Mesendoderm (in vitro differentiated cells): ENCODE measurements around the gene MYL3.

ENCODE experiments used
- DNase-seq: peaks from one replicate; pipeline ENCODE4 v3.0.0; 2013
- H2AK5ac ChIP-seq: 2 replicates; pipeline ENCODE4 v1.6.1; 2013; ENCODE audit warnings: low read length, inconsistent platforms
- H2BK120ac ChIP-seq: 2 replicates; pipeline ENCODE4 v1.6.1; 2013; ENCODE audit warnings: low read depth, mild to moderate bottlenecking, low read length, moderate library complexity, mixed read lengths
- H2BK15ac ChIP-seq: replicated peaks from 2 replicates; pipeline ENCODE4 v1.6.1; 2013; ENCODE audit warnings: low read depth, mild to moderate bottlenecking, moderate library complexity
- H2BK5ac ChIP-seq: 2 replicates; pipeline ENCODE4 v1.6.1; 2013; ENCODE audit warnings: low read length, inconsistent platforms
- H3K18ac ChIP-seq: 2 replicates; pipeline ENCODE4 v1.6.1; 2013; ENCODE audit warnings: mild to moderate bottlenecking, low read length, mixed read lengths
- H3K23ac ChIP-seq: one replicate; pipeline ENCODE4 v1.6.1; 2013; ENCODE audit warnings: low read length
- H3K27ac ChIP-seq: 2 replicates; pipeline ENCODE4 v1.5.1; 2013; ENCODE audit warnings: low read depth, mild to moderate bottlenecking, inconsistent platforms, low read length, moderate library complexity
- H3K27me3 ChIP-seq: 2 replicates; pipeline ENCODE4 v1.6.1; 2013; ENCODE audit warnings: low read length, control low read depth, mild to moderate bottlenecking, inconsistent platforms; ENCODE audit not compliant: insufficient read depth, poor library complexity
- H3K36me3 ChIP-seq: 2 replicates; pipeline ENCODE4 v1.6.1; 2013; ENCODE audit warnings: low read length, inconsistent platforms; ENCODE audit not compliant: control insufficient read depth, insufficient read depth
- H3K4ac ChIP-seq: one replicate; pipeline ENCODE4 v1.6.1; 2013; ENCODE audit warnings: low read depth, mild to moderate bottlenecking, low read length, moderate library complexity
- H3K4me1 ChIP-seq: 2 replicates; pipeline ENCODE4 v1.6.1; 2013; ENCODE audit warnings: low read depth, low read length, inconsistent platforms; ENCODE audit not compliant: control insufficient read depth
- H3K4me2 ChIP-seq: 2 replicates; pipeline ENCODE4 v1.6.1; 2013; ENCODE audit warnings: low read length
- H3K4me3 ChIP-seq: 2 replicates; pipeline ENCODE4 v1.5.1; 2013; ENCODE audit warnings: mild to moderate bottlenecking, low read length
- H3K56ac ChIP-seq: one replicate; pipeline ENCODE4 v1.6.1; 2013; ENCODE audit warnings: low read length
- H3K79me1 ChIP-seq: 2 replicates; pipeline ENCODE4 v1.6.1; 2013; ENCODE audit warnings: low read length, inconsistent platforms
- H3K79me2 ChIP-seq: 2 replicates; pipeline ENCODE4 v1.6.1; 2013; ENCODE audit warnings: mild to moderate bottlenecking, low read length; ENCODE audit not compliant: control insufficient read depth, insufficient read depth
- H3K9ac ChIP-seq: 2 replicates; pipeline ENCODE4 v1.6.1; 2013; ENCODE audit warnings: low read length, inconsistent platforms
- H4K5ac ChIP-seq: one replicate; pipeline ENCODE4 v1.6.1; 2013; ENCODE audit warnings: low read length
- H4K8ac ChIP-seq: one replicate; pipeline ENCODE4 v1.6.1; 2013; ENCODE audit warnings: low read depth, mild to moderate bottlenecking, control low read depth, low read length, moderate library complexity
- WGBS: extraction: QIAGEN DNeasy Blood & Tissue Kit; methylation state at CpG from one replicate; pipeline ENCODE4 v1.1.7; 2013; ENCODE audit warnings: low lambda C conversion rate, missing lambda C conversion rate; ENCODE audit not compliant: insufficient coverage; ENCODE audit errors: extremely low coverage; 5-methylcytosine and 5-hydroxymethylcytosine counted together

The MYL3 gene

DNA sequence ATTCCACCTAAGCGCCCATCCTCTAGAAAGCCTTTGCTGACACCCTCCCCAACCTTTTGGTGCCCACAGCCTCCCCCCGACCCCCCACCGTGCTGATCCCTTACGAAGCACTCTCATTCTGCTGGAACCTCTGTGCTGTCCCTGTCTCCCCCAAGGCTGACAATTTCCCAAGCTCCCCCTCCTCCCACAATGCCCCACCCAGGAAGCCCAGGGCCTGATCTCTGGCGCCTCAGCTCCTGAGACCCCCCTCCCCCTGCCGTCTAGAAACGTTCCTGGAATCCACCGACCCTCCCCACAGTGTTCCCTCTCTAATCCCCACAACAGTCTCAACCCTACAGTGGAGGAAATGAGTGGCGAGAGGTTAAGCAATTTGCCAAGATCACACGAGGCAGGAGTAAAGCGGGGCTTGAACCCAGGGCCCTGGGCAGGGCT lies 18.3 kb downstream of the MYL3 start:
- peak overlapping the region; percentile 15 for H2BK120ac ChIP-seq
- H3K79me2 ChIP-seq, result no peaks in the 10 kb centered on the region
- peaks cover 7% of the 10 kb centered on the region for H3K4me1 ChIP-seq
- whole genome bisulfite sequencing, result no CpG with 5 or more reads among the region's 11 CpGs
- H3K36me3 ChIP-seq, result no peaks in the 10 kb centered on the region
- H2BK5ac ChIP-seq, result peak overlapping the region; percentile 66
- peak overlapping the region; percentile 70 for H3K9ac ChIP-seq
- H3K4me2 ChIP-seq, result peak overlapping the region; percentile 42
- no peak overlapping the region for H4K5ac ChIP-seq
- H3K18ac ChIP-seq, result peak overlapping the region; percentile 77
- no peak overlapping the region for H3K4me3 ChIP-seq
- peak overlapping the region; percentile 86 for H3K56ac ChIP-seq
- no peak overlapping the region for H2AK5ac ChIP-seq
- no peaks in the 10 kb centered on the region for H3K27me3 ChIP-seq
- peak overlapping the region; percentile 43 for H4K8ac ChIP-seq
- H2BK15ac ChIP-seq, result no peak overlapping the region
- H3K4ac ChIP-seq, result peak overlapping the region; percentile 90
- H3K27ac ChIP-seq, result peak overlapping the region; percentile 84
- no peaks in the 10 kb centered on the region for H3K79me1 ChIP-seq
- DNase-seq, result peak; percentile 89
- H3K23ac ChIP-seq, result no peak overlapping the region

DNA sequence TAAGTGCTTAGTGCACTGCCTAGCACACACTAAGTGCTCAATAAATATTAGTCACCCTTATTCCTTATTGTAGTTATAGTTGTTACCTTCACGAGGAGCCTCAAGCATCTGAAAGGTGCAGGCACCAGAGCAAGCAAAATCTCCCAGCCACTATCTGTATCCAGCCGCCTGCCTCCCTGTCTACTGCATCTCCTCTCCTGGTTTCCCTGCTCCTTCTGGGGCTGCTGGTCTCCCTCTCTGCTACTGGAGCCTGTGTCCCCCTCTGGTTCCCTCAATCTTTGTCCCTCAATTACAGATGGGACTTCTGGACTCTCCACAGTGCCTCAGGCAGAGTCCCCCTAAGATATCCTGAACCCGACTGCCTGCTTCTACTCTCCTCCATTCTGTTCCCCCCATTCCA lies 18.8 kb downstream of the MYL3 start:
- H2AK5ac ChIP-seq, result no peak overlapping the region
- H2BK120ac ChIP-seq, result peak overlapping the region; percentile 15
- WGBS, result no CpG with 5 or more reads among the region's 3 CpGs
- H3K4me3 ChIP-seq, result no peak overlapping the region
- peak; percentile 40 for DNase-seq
- no peak overlapping the region for H3K27ac ChIP-seq
- H3K79me1 ChIP-seq, result no peaks in the 10 kb centered on the region
- H3K4ac ChIP-seq, result peak overlapping the region; percentile 64
- no peak overlapping the region for H3K4me2 ChIP-seq
- H3K4me1 ChIP-seq, result peaks cover 7% of the 10 kb centered on the region
- H4K8ac ChIP-seq, result no peak overlapping the region
- no peak overlapping the region for H3K23ac ChIP-seq
- H3K18ac ChIP-seq, result peak overlapping the region; percentile 77
- peak overlapping the region; percentile 86 for H3K56ac ChIP-seq
- no peak overlapping the region for H4K5ac ChIP-seq
- H3K79me2 ChIP-seq, result no peaks in the 10 kb centered on the region
- peak overlapping the region; percentile 29 for H3K9ac ChIP-seq
- H3K36me3 ChIP-seq, result no peaks in the 10 kb centered on the region
- H2BK5ac ChIP-seq, result no peak overlapping the region
- no peak overlapping the region for H2BK15ac ChIP-seq
- no peaks in the 10 kb centered on the region for H3K27me3 ChIP-seq

DNA sequence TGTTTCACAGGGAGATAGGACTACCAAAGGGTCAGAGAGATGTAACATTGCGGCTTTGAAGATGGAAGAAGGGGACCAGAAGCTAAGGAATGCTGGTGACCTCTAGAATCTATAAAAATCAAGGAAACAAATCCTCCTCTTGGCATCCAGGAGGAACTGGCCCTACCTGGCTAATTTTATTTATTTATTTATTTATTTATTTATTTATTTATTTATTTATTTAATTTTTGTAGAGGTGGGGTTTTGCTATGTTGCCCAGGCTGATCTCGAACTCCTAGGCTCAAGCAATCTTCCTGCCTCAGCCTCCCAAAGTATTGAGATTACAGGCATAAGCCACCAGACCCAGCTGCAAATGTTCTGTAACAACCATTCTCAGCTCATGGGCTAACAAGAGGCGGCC lies 19.7 kb downstream of the MYL3 start:
- no peak overlapping the region for H3K4ac ChIP-seq
- H3K4me3 ChIP-seq, result no peak overlapping the region
- no peak overlapping the region for H4K5ac ChIP-seq
- peaks cover 7% of the 10 kb centered on the region for H3K4me1 ChIP-seq
- H2BK15ac ChIP-seq, result no peak overlapping the region
- H2BK120ac ChIP-seq, result no peak overlapping the region
- no peak for DNase-seq
- H3K4me2 ChIP-seq, result no peak overlapping the region
- no peak overlapping the region for H3K23ac ChIP-seq
- no peak overlapping the region for H4K8ac ChIP-seq
- H2AK5ac ChIP-seq, result no peak overlapping the region
- no peaks in the 10 kb centered on the region for H3K79me2 ChIP-seq
- no peak overlapping the region for H3K27ac ChIP-seq
- no peaks in the 10 kb centered on the region for H3K27me3 ChIP-seq
- no peak overlapping the region for H3K9ac ChIP-seq
- no peaks in the 10 kb centered on the region for H3K79me1 ChIP-seq
- no CpG with 5 or more reads among the region's 3 CpGs for WGBS
- H3K56ac ChIP-seq, result no peak overlapping the region
- H2BK5ac ChIP-seq, result no peak overlapping the region
- H3K36me3 ChIP-seq, result no peaks in the 10 kb centered on the region
- H3K18ac ChIP-seq, result no peak overlapping the region

DNA sequence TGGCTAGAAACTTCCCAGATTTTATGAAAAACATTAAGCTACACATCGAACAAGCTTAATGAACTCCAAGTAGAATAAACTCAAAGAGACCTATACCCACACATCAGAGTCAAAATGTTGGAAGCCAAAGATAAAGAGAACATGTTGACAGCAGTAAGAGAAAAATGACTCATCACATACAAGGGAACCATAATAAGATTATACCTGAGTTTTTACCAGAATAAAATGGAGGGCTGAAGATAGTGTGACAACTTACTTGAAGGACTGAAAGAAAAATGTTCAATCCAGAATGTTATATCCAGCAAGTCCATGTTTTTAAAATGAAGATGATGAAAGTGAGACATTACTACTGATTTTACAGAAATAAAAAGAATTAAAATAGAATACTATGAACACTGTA lies 22.8 kb downstream of the MYL3 start:
- H3K18ac ChIP-seq, result no peak overlapping the region
- no CpG with 5 or more reads among the region's 1 CpG for WGBS

DNA sequence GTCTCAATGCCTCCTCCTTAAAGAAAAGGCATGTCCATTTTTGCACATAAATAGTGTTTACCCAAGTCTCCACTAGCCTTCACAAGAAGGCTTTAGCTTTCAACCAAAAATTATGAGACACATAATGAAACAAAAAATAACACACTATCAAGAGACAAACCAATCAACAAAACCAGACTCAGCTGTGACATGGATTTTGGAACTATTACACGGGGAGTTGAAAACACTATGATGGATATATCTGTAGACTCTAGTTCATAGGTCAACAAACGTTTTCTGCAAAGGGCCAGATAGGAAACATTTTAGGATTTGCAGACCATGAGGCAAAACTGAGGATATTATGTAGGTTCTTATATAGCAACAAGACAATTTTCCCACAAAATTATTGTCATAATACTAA lies 24.9 kb downstream of the MYL3 start:
- H3K4me2 ChIP-seq, result no peak overlapping the region
- H3K4me1 ChIP-seq, result no peaks in the 10 kb centered on the region
- no peak overlapping the region for H4K8ac ChIP-seq
- no peak for DNase-seq
- no peaks in the 10 kb centered on the region for H3K27me3 ChIP-seq
- WGBS, result no CpG with 5 or more reads among the region's 2 CpGs
- no peak overlapping the region for H2BK5ac ChIP-seq
- H2BK120ac ChIP-seq, result no peak overlapping the region
- H2BK15ac ChIP-seq, result no peak overlapping the region
- no peak overlapping the region for H3K23ac ChIP-seq
- no peak overlapping the region for H3K27ac ChIP-seq
- H3K4ac ChIP-seq, result no peak overlapping the region
- no peak overlapping the region for H3K4me3 ChIP-seq
- no peak overlapping the region for H3K56ac ChIP-seq
- no peaks in the 10 kb centered on the region for H3K79me1 ChIP-seq
- no peak overlapping the region for H2AK5ac ChIP-seq
- no peak overlapping the region for H3K18ac ChIP-seq
- H4K5ac ChIP-seq, result no peak overlapping the region
- no peaks in the 10 kb centered on the region for H3K36me3 ChIP-seq
- no peak overlapping the region for H3K9ac ChIP-seq
- no peaks in the 10 kb centered on the region for H3K79me2 ChIP-seq

More for the DNA sequence above, 22.8 kb downstream of the MYL3 start:
- Histone ChIP-seq H4K8ac (no peak overlapping the region), H3K4me2 (no peak overlapping the region), H3K27me3 (no peaks in the 10 kb centered on the region), H3K36me3 (no peaks in the 10 kb centered on the region), H2AK5ac (no peak overlapping the region), H3K56ac (no peak overlapping the region), H3K4ac (no peak overlapping the region), H3K4me3 (no peak overlapping the region), H4K5ac (no peak overlapping the region), H2BK120ac (no peak overlapping the region), H2BK5ac (no peak overlapping the region), H3K9ac (no peak overlapping the region), H2BK15ac (no peak overlapping the region), H3K23ac (no peak overlapping the region), H3K79me1 (no peaks in the 10 kb centered on the region), H3K79me2 (no peaks in the 10 kb centered on the region), H3K4me1 (peaks cover 5% of the 10 kb centered on the region), H3K27ac (no peak overlapping the region)
- no peak for DNase-seq

DNA sequence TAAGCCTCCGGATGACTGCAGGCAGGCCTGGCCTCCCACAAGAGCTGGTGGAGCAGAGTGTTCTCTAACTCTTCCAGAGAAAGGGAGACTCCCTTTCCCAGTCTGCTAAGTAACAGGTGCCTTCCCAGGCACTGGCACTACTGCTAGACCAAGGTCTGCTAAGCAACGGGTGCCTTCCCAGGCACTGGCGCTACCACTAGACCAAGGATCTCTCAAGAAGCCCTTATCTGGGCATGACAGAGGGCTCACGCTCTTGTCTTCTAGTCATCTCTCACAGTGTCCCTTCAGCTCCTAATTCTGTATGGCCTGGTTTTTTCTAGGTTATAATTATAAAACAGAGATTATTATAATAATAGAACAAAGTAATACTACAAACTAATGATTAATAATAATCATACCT lies 27.8 kb downstream of the MYL3 start:
- no peak overlapping the region for H2AK5ac ChIP-seq
- H3K4ac ChIP-seq, result no peak overlapping the region
- H3K56ac ChIP-seq, result no peak overlapping the region
- H4K8ac ChIP-seq, result no peak overlapping the region
- H3K79me1 ChIP-seq, result no peaks in the 10 kb centered on the region
- H3K18ac ChIP-seq, result no peak overlapping the region
- H2BK5ac ChIP-seq, result no peak overlapping the region
- H3K23ac ChIP-seq, result no peak overlapping the region
- H4K5ac ChIP-seq, result no peak overlapping the region
- no peaks in the 10 kb centered on the region for H3K36me3 ChIP-seq
- no peak overlapping the region for H3K27ac ChIP-seq
- WGBS, result no CpG with 5 or more reads among the region's 4 CpGs
- no peaks in the 10 kb centered on the region for H3K79me2 ChIP-seq
- H3K4me2 ChIP-seq, result no peak overlapping the region
- H3K4me1 ChIP-seq, result peaks cover 3% of the 10 kb centered on the region
- H3K27me3 ChIP-seq, result no peaks in the 10 kb centered on the region
- no peak overlapping the region for H3K4me3 ChIP-seq
- no peak overlapping the region for H2BK15ac ChIP-seq
- no peak overlapping the region for H3K9ac ChIP-seq
- no peak overlapping the region for H2BK120ac ChIP-seq
- DNase-seq, result no peak
